ENCODE results near the gene CYP4F8.
"Not testable (repeated sequence)": the region's sequence is repeated elsewhere in the genome, so short reads cannot be mapped to it uniquely, and the experiment has no call there.

CYP4F8 gene

DNA sequence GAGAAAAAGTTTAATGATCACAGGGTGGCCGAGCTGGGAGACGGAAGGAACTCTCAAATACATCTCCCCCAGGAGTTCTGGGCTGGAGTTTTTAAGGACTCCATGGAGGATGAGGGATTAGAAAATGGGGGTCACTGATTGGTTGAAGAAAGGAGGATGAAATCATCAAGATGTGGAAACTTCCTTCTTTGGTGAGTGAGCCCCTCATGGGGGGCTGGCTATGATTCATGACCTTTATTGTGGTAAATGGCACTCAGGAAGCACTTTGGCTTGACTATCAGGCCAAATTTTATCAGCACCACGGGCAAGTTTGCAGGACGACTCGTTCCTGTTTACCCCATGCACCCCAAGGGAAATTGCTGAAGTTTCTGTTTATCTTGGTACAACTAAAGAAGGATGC, 22.5 kb upstream of the CYP4F8 start:
- not testable (repeated sequence) for H4K8ac ChIP-seq (ENCODE audit: low read length); H3K79me1 ChIP-seq (replicated peaks; ENCODE audit: low read length, poor library complexity, severe bottlenecking); H2AFZ ChIP-seq (ENCODE audit: low read depth, low read length); H3K4me2 ChIP-seq (ENCODE audit: low read length, poor library complexity, severe bottlenecking); H3K36me3 ChIP-seq (ENCODE audit: control insufficient read depth in 1 of 2, insufficient read depth in 2 of 2, low read depth in 1 of 2, low read length in 2 of 2); H3K27ac ChIP-seq (ENCODE audit: low read length, poor library complexity, severe bottlenecking); H4K91ac ChIP-seq (ENCODE audit: low read length); H2BK5ac ChIP-seq (ENCODE audit: low read depth, low read length, poor library complexity, severe bottlenecking); H3K23ac ChIP-seq (ENCODE audit: low read length in 2 of 2); H3K9me3 ChIP-seq (ENCODE audit: control insufficient read depth, low read length); H3K4me3 ChIP-seq (ENCODE audit: insufficient read depth in 1 of 2, low read depth in 1 of 2, low read length in 2 of 2); H3K9ac ChIP-seq (ENCODE audit: low read length); H2BK120ac ChIP-seq (ENCODE audit: low read depth, low read length); H3K18ac ChIP-seq (ENCODE audit: low read depth in 1 of 2, low read length in 2 of 2); H3K4me1 ChIP-seq (ENCODE audit: control insufficient read depth, insufficient read depth, low read depth, low read length); H2BK12ac ChIP-seq (ENCODE audit: low read length in 2 of 2); H3K14ac ChIP-seq (ENCODE audit: low read length in 2 of 2); H2AK5ac ChIP-seq (ENCODE audit: low read length, severe bottlenecking); H2BK15ac ChIP-seq (ENCODE audit: low read depth, poor library complexity, severe bottlenecking); DNase-seq; H3K4ac ChIP-seq (ENCODE audit: low read depth in 1 of 2, low read length in 2 of 2)
- peaks cover 0 to 14% of the 10 kb centered on the region in 2 experiments for H3K27me3 ChIP-seq (ENCODE audit: control insufficient read depth in 1 of 2, insufficient read depth in 1 of 2, low read length in 2 of 2)
- WGBS: 0% methylated on average over 2 of the region's 5 CpGs

DNA sequence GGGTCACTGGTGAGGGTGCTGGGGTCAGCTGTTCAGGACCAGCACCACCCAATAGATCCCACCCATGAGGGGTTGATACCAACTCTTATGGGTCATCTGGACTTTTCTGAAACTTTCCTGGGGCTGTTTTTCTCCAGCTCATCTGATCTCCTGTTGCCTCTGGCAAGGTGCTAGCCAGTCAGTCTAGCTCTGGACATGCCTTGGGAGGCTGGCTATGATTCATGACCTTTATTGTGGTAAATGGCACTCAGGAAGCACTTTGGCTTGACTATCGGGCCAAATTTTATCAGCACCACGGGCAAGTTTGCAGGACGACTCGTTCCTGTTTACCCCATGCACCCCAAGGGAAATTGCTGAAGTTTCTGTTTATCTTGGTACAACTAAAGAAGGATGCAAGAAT, 21.3 kb upstream of the CYP4F8 start:
- not testable (repeated sequence) for H3K27ac ChIP-seq (ENCODE audit: low read length, poor library complexity, severe bottlenecking); H3K79me1 ChIP-seq (replicated peaks; ENCODE audit: low read length, poor library complexity, severe bottlenecking); H2AFZ ChIP-seq (ENCODE audit: low read depth, low read length); H3K36me3 ChIP-seq (ENCODE audit: control insufficient read depth in 1 of 2, insufficient read depth in 2 of 2, low read depth in 1 of 2, low read length in 2 of 2); H3K9me3 ChIP-seq (ENCODE audit: control insufficient read depth, low read length); H3K4ac ChIP-seq (ENCODE audit: low read depth in 1 of 2, low read length in 2 of 2); H3K14ac ChIP-seq (ENCODE audit: low read length in 2 of 2); H3K4me1 ChIP-seq (ENCODE audit: control insufficient read depth, insufficient read depth, low read depth, low read length); DNase-seq; H3K4me2 ChIP-seq (ENCODE audit: low read length, poor library complexity, severe bottlenecking); H2BK15ac ChIP-seq (ENCODE audit: low read depth, poor library complexity, severe bottlenecking); H4K91ac ChIP-seq (ENCODE audit: low read length); H3K27me3 ChIP-seq (ENCODE audit: control insufficient read depth in 1 of 2, insufficient read depth in 1 of 2, low read length in 2 of 2); H3K18ac ChIP-seq (ENCODE audit: low read depth in 1 of 2, low read length in 2 of 2); H4K8ac ChIP-seq (ENCODE audit: low read length); H3K23ac ChIP-seq (ENCODE audit: low read length in 2 of 2); H2BK120ac ChIP-seq (ENCODE audit: low read depth, low read length); H3K9ac ChIP-seq (ENCODE audit: low read length); H2BK12ac ChIP-seq (ENCODE audit: low read length in 2 of 2); H3K4me3 ChIP-seq (ENCODE audit: insufficient read depth in 1 of 2, low read depth in 1 of 2, low read length in 2 of 2); H2BK5ac ChIP-seq (ENCODE audit: low read depth, low read length, poor library complexity, severe bottlenecking); H2AK5ac ChIP-seq (ENCODE audit: low read length, severe bottlenecking)
- 88% methylated on average over 1 of the region's 4 CpGs for WGBS

- H3K9me3 ChIP-seq (ENCODE audit: control insufficient read depth, low read length): no peaks in the 10 kb centered on the region
- no peak overlapping the region for H3K14ac ChIP-seq (ENCODE audit: low read length in 2 of 2)
- H3K4me2 ChIP-seq (ENCODE audit: low read length, poor library complexity, severe bottlenecking): no peak overlapping the region
- H3K18ac ChIP-seq (ENCODE audit: low read depth in 1 of 2, low read length in 2 of 2): no peak overlapping the region
- no peak overlapping the region for H2BK12ac ChIP-seq (ENCODE audit: low read length in 2 of 2)
- H3K23ac ChIP-seq (ENCODE audit: low read length in 2 of 2): no peak overlapping the region
- H3K27ac ChIP-seq (ENCODE audit: low read length, poor library complexity, severe bottlenecking): no peak overlapping the region
- no peak overlapping the region for H3K4me3 ChIP-seq (ENCODE audit: insufficient read depth in 1 of 2, low read depth in 1 of 2, low read length in 2 of 2)
- H3K27me3 ChIP-seq (ENCODE audit: control insufficient read depth in 1 of 2, insufficient read depth in 1 of 2, low read length in 2 of 2): peaks cover 0 to 1% of the 10 kb centered on the region in 2 experiments
- DNase-seq: no peak
- no peak overlapping the region for H3K9ac ChIP-seq (ENCODE audit: low read length)
- no peak overlapping the region for H4K91ac ChIP-seq (ENCODE audit: low read length)
- no peak overlapping the region for H2AK5ac ChIP-seq (ENCODE audit: low read length, severe bottlenecking)
- H2BK120ac ChIP-seq (ENCODE audit: low read depth, low read length): no peak overlapping the region
- H2BK15ac ChIP-seq (ENCODE audit: low read depth, poor library complexity, severe bottlenecking): no peak overlapping the region
- no peaks in the 10 kb centered on the region for H3K36me3 ChIP-seq (ENCODE audit: control insufficient read depth in 1 of 2, insufficient read depth in 2 of 2, low read depth in 1 of 2, low read length in 2 of 2)
- no peak overlapping the region for H2BK5ac ChIP-seq (ENCODE audit: low read depth, low read length, poor library complexity, severe bottlenecking)
- 54% methylated on average over 6 of the region's 6 CpGs for WGBS
- no peaks in the 10 kb centered on the region for H3K79me1 ChIP-seq (replicated peaks; ENCODE audit: low read length, poor library complexity, severe bottlenecking)
- H3K4me1 ChIP-seq (ENCODE audit: control insufficient read depth, insufficient read depth, low read depth, low read length): no peaks in the 10 kb centered on the region
- no peak overlapping the region for H3K4ac ChIP-seq (ENCODE audit: low read depth in 1 of 2, low read length in 2 of 2)
- no peak overlapping the region for H2AFZ ChIP-seq (ENCODE audit: low read depth, low read length)
- H4K8ac ChIP-seq (ENCODE audit: low read length): no peak overlapping the region
These were observed 19.9 kb upstream of the CYP4F8 start for GRCh38 chr19:15595069-15595468.

GRCh38 chr19:15607978-15608925, 6.8 kb upstream of the CYP4F8 start:
- not testable (repeated sequence) for H3K9ac ChIP-seq (ENCODE audit: low read length); H3K14ac ChIP-seq (ENCODE audit: low read length in 2 of 2); H3K4ac ChIP-seq (ENCODE audit: low read depth in 1 of 2, low read length in 2 of 2); H3K23ac ChIP-seq (ENCODE audit: low read length in 2 of 2); H3K27ac ChIP-seq (ENCODE audit: low read length, poor library complexity, severe bottlenecking); H3K4me1 ChIP-seq (ENCODE audit: control insufficient read depth, insufficient read depth, low read depth, low read length); H2AK5ac ChIP-seq (ENCODE audit: low read length, severe bottlenecking); H4K8ac ChIP-seq (ENCODE audit: low read length); H3K4me3 ChIP-seq (ENCODE audit: insufficient read depth in 1 of 2, low read depth in 1 of 2, low read length in 2 of 2); H3K18ac ChIP-seq (ENCODE audit: low read depth in 1 of 2, low read length in 2 of 2); H2BK12ac ChIP-seq (ENCODE audit: low read length in 2 of 2); H3K27me3 ChIP-seq (ENCODE audit: control insufficient read depth in 1 of 2, insufficient read depth in 1 of 2, low read length in 2 of 2); H2BK15ac ChIP-seq (ENCODE audit: low read depth, poor library complexity, severe bottlenecking); H3K79me1 ChIP-seq (replicated peaks; ENCODE audit: low read length, poor library complexity, severe bottlenecking); H2BK120ac ChIP-seq (ENCODE audit: low read depth, low read length); H3K36me3 ChIP-seq (ENCODE audit: control insufficient read depth in 1 of 2, insufficient read depth in 2 of 2, low read depth in 1 of 2, low read length in 2 of 2); H2AFZ ChIP-seq (ENCODE audit: low read depth, low read length); H3K4me2 ChIP-seq (ENCODE audit: low read length, poor library complexity, severe bottlenecking); DNase-seq; H2BK5ac ChIP-seq (ENCODE audit: low read depth, low read length, poor library complexity, severe bottlenecking); H4K91ac ChIP-seq (ENCODE audit: low read length); H3K9me3 ChIP-seq (ENCODE audit: control insufficient read depth, low read length)
- WGBS: 87% methylated on average over 21 of the region's 27 CpGs

Data from mesenchymal stem cell (in vitro differentiated cells and primary cell).